Trophoblast cell (in vitro differentiated cells and primary cell): ENCODE measurements around the gene C5orf63.

Experiments
- DNase-seq, 2 donors: peaks; one replicate each; pipeline ENCODE4 v3.0.0-alpha.2; 2016
- H2AFZ ChIP-seq: 2 replicates; pipeline ENCODE4 v1.6.1; 2013; ENCODE audit warnings: low read length, moderate library complexity, mild to moderate bottlenecking; ENCODE audit not compliant: insufficient read depth, poor library complexity
- H2AK5ac ChIP-seq: 2 replicates; pipeline ENCODE4 v1.6.1; 2013; ENCODE audit warnings: mild to moderate bottlenecking, low read length
- H2BK120ac ChIP-seq: 2 replicates; pipeline ENCODE4 v1.6.1; 2013; ENCODE audit warnings: low read length, mild to moderate bottlenecking, moderate library complexity; ENCODE audit not compliant: insufficient read depth, poor library complexity
- H2BK12ac ChIP-seq: 2 replicates; pipeline ENCODE4 v1.6.1; 2013; ENCODE audit warnings: mild to moderate bottlenecking, low read length, moderate library complexity
- H2BK5ac ChIP-seq: 2 replicates; pipeline ENCODE4 v1.6.1; 2013; ENCODE audit warnings: low read length, low read depth, moderate library complexity, mild to moderate bottlenecking; ENCODE audit not compliant: poor library complexity
- H3K14ac ChIP-seq: 2 replicates; pipeline ENCODE4 v1.6.1; 2013; ENCODE audit warnings: mild to moderate bottlenecking, low read length
- H3K18ac ChIP-seq: 2 replicates; pipeline ENCODE4 v1.6.1; 2013; ENCODE audit warnings: mild to moderate bottlenecking, low read length
- H3K23ac ChIP-seq: 2 replicates; pipeline ENCODE4 v1.6.1; 2013; ENCODE audit warnings: low read length
- H3K27ac ChIP-seq: 2 replicates; pipeline ENCODE4 v1.5.1; 2013; ENCODE audit warnings: low read depth, mild to moderate bottlenecking, inconsistent platforms, low read length, moderate library complexity
- H3K27me3 ChIP-seq: 2 replicates; pipeline ENCODE4 v1.6.1; 2013; ENCODE audit warnings: inconsistent platforms, mild to moderate bottlenecking, low read length, moderate library complexity; ENCODE audit not compliant: insufficient read depth
- H3K36me3 ChIP-seq, 2 experiments: 1 replicate in 1 of 2; 2 replicates in 1 of 2; pipeline ENCODE4 v1.6.1; 2013; ENCODE audit warnings: low read length in 2 of 2, mild to moderate bottlenecking in 2 of 2, moderate library complexity in 1 of 2; ENCODE audit not compliant: insufficient read depth in 2 of 2, control insufficient read depth in 1 of 2
- H3K4ac ChIP-seq: 2 replicates; pipeline ENCODE4 v1.6.1; 2013; ENCODE audit warnings: low read depth, mild to moderate bottlenecking, low read length, moderate library complexity
- H3K4me1 ChIP-seq, 2 experiments: 1 replicate in 1 of 2; 2 replicates in 1 of 2; pipeline ENCODE4 v1.6.1; 2013; ENCODE audit warnings: low read length in 2 of 2, mild to moderate bottlenecking in 2 of 2, moderate library complexity in 1 of 2; ENCODE audit not compliant: insufficient read depth in 2 of 2, control insufficient read depth in 1 of 2
- H3K4me2 ChIP-seq: 2 replicates; pipeline ENCODE4 v1.6.1; 2013; ENCODE audit warnings: inconsistent platforms, mild to moderate bottlenecking, low read length, moderate library complexity
- H3K4me3 ChIP-seq: 2 replicates; pipeline ENCODE4 v1.5.1; 2013; ENCODE audit warnings: mild to moderate bottlenecking, low read depth, low read length, inconsistent platforms
- H3K79me1 ChIP-seq: one replicate; pipeline ENCODE4 v1.6.1; 2013; ENCODE audit warnings: low read length
- H3K79me2 ChIP-seq: 2 replicates; pipeline ENCODE4 v1.6.1; 2013; ENCODE audit warnings: low read length, mild to moderate bottlenecking; ENCODE audit not compliant: control insufficient read depth, insufficient read depth, poor library complexity
- H3K9ac ChIP-seq: 2 replicates; pipeline ENCODE4 v1.6.1; 2013; ENCODE audit warnings: mild to moderate bottlenecking, low read length
- H3K9me3 ChIP-seq: 2 replicates; pipeline ENCODE4 v1.6.1; 2013; ENCODE audit warnings: low read depth, mild to moderate bottlenecking, control low read depth, inconsistent platforms, low read length; ENCODE audit not compliant: insufficient read depth
- H4K12ac ChIP-seq: 2 replicates; pipeline ENCODE4 v1.6.1; 2013; ENCODE audit warnings: low read depth, mild to moderate bottlenecking, low read length, moderate library complexity
- H4K8ac ChIP-seq: 2 replicates; pipeline ENCODE4 v1.6.1; 2013; ENCODE audit warnings: low read depth, mild to moderate bottlenecking, low read length, moderate library complexity
- H4K91ac ChIP-seq: one replicate; pipeline ENCODE4 v1.6.1; 2013; ENCODE audit warnings: low read depth, mild to moderate bottlenecking, low read length, moderate library complexity
- WGBS: extraction: QIAGEN DNeasy Blood & Tissue Kit; methylation state at CpG from one replicate; pipeline ENCODE4 v1.1.7; 2013; ENCODE audit warnings: missing lambda C conversion rate; ENCODE audit not compliant: insufficient read length, insufficient coverage; ENCODE audit errors: extremely low coverage; 5-methylcytosine and 5-hydroxymethylcytosine counted together

Gene C5orf63

DNA sequence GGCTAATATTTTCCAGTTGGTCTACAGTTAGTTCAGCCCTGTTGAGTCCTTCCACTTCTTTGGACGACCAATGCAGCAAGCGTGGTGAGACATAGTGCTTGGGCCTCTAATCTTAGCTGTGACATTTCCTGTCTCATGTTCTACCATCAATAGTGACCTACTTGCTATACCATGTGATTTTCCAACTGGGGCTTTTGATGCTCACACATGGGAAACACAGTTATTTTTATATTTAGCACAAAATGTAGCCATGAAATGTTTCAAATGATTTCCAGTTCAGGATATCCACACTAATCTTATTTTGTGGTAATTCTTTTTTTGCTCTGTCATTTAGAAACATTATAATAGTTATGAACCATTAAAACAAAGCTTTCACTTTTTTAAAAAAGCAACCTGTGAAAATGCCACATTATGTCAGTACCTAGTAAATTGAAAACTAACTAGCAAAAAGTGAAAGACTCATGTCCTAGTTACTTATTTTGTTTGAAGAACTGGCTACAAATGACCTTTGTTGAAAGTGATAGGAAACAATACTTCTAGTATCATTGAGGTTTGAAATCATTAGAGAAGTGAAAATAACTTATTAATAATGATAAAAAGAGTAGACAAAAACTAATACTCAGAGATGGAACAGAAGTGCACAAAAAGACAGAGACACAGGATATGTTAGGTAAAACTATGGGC, 61.2 kb downstream of the C5orf63 start:
- Histone ChIP-seq H2BK120ac (no peak overlapping the region), H2AK5ac (no peak overlapping the region), H3K4ac (no peak overlapping the region), H4K8ac (no peak overlapping the region), H3K4me3 (no peak overlapping the region), H4K91ac (no peak overlapping the region), H4K12ac (no peak overlapping the region), H3K36me3 (no peaks in the 10 kb centered on the region), H3K79me2 (no peaks in the 10 kb centered on the region), H2BK12ac (no peak overlapping the region), H3K27me3 (no peaks in the 10 kb centered on the region), H3K9ac (no peak overlapping the region), H3K79me1 (no peaks in the 10 kb centered on the region), H3K27ac (no peak overlapping the region), H2BK5ac (no peak overlapping the region), H3K18ac (no peak overlapping the region), H3K4me2 (no peak overlapping the region), H3K14ac (no peak overlapping the region), H2AFZ (no peak overlapping the region), H3K23ac (no peak overlapping the region), H3K9me3 (no peaks in the 10 kb centered on the region), H3K4me1 (no peaks in the 10 kb centered on the region)
- WGBS = no CpG with 5 or more reads among the region's 2 CpGs
- no peak for DNase-seq

DNA sequence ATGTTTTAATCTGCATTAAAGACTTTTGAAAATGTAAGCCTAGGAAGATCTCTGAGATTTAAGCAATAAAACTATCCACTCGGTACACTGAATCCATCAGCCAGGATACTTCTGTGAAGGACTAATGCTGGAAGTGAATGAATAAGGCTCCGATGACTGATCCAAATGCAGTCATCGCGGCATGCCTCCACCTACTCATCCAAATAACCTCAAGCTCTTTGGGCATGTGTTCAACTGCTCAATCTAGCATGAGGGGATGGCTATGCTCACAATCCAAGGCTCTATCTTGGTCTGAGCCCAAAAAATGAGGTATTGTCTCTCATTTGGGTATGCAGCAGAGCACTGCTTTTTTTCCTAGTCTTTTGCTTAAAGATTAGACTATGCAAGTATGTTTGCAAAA, 62.1 kb downstream of the C5orf63 start:
- no peak overlapping the region for H3K4ac ChIP-seq
- DNase-seq = no peak
- no peak overlapping the region for H2BK12ac ChIP-seq
- no peak overlapping the region for H3K4me2 ChIP-seq
- no peak overlapping the region for H4K12ac ChIP-seq
- H3K27ac ChIP-seq = no peak overlapping the region
- no peak overlapping the region for H3K14ac ChIP-seq
- H3K27me3 ChIP-seq = no peaks in the 10 kb centered on the region
- H3K79me1 ChIP-seq = no peaks in the 10 kb centered on the region
- no peak overlapping the region for H2BK5ac ChIP-seq
- H3K18ac ChIP-seq = no peak overlapping the region
- H4K8ac ChIP-seq = no peak overlapping the region
- H3K79me2 ChIP-seq = no peaks in the 10 kb centered on the region
- no peak overlapping the region for H3K9ac ChIP-seq
- no peak overlapping the region for H4K91ac ChIP-seq
- no peak overlapping the region for H3K23ac ChIP-seq
- WGBS = no CpG with 5 or more reads among the region's 4 CpGs
- no peak overlapping the region for H2AK5ac ChIP-seq
- H3K36me3 ChIP-seq = no peaks in the 10 kb centered on the region
- H3K9me3 ChIP-seq = no peaks in the 10 kb centered on the region
- H2AFZ ChIP-seq = no peak overlapping the region
- no peaks in the 10 kb centered on the region for H3K4me1 ChIP-seq
- no peak overlapping the region for H2BK120ac ChIP-seq
- no peak overlapping the region for H3K4me3 ChIP-seq

DNA sequence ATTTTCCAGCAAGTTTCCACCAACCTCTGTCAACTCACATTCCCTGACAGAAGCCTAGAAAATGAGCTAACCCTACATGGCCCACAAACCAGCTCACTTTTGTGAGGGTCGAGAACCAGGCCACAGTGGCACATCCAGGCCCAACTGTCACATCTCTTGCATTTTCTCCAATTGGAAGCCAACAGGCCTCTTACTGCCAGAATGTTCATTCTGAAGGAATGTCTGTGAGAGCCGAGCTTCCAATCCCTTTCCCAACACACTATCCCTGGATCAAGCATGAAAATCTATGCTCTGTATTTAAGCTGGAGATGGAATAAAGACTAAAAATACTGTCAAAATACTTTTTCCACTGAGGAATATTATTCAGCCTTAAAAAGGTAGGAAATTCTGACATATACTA, 62.9 kb downstream of the C5orf63 start:
- Histone ChIP-seq H3K4me3 (no peak overlapping the region), H3K9me3 (no peaks in the 10 kb centered on the region), H2BK120ac (no peak overlapping the region), H3K18ac (no peak overlapping the region), H3K9ac (no peak overlapping the region), H3K14ac (no peak overlapping the region), H4K8ac (no peak overlapping the region), H3K4me1 (no peaks in the 10 kb centered on the region), H3K79me1 (no peaks in the 10 kb centered on the region), H3K27me3 (no peaks in the 10 kb centered on the region), H3K4me2 (no peak overlapping the region), H3K27ac (no peak overlapping the region), H4K12ac (no peak overlapping the region), H2AFZ (no peak overlapping the region), H3K36me3 (no peaks in the 10 kb centered on the region), H4K91ac (no peak overlapping the region), H2AK5ac (no peak overlapping the region), H2BK5ac (no peak overlapping the region), H2BK12ac (no peak overlapping the region), H3K79me2 (no peaks in the 10 kb centered on the region), H3K4ac (no peak overlapping the region), H3K23ac (no peak overlapping the region)
- DNase-seq = no peak
- WGBS = no CpG with 5 or more reads among the region's 2 CpGs

DNA sequence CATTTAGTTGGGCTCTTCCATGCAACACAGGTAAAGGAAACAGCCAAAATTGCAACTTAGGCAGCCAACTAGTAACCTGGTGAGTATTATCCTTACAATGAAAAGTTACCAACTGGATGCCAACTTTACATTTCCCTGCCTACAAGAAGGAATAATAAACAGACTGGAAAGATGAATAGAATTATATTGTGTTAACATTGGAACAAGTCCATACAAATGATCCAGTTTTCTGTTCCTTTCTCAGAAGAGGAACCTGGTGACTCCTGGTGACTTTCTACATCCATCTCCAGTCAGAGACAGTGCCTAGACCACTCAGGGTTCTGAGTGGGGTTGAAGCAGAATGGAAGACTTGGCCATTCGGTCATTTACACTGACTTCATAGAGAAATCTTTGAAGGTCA, 63.5 kb downstream of the C5orf63 start:
- DNase-seq = no peak
- H3K4ac ChIP-seq = no peak overlapping the region
- H3K79me1 ChIP-seq = no peaks in the 10 kb centered on the region
- no peak overlapping the region for H3K4me2 ChIP-seq
- H3K36me3 ChIP-seq = no peaks in the 10 kb centered on the region
- no peak overlapping the region for H3K4me3 ChIP-seq
- H4K12ac ChIP-seq = no peak overlapping the region
- H3K4me1 ChIP-seq = no peaks in the 10 kb centered on the region
- no peak overlapping the region for H3K14ac ChIP-seq
- no peak overlapping the region for H2BK120ac ChIP-seq
- H2BK12ac ChIP-seq = no peak overlapping the region
- no peaks in the 10 kb centered on the region for H3K9me3 ChIP-seq
- H4K8ac ChIP-seq = no peak overlapping the region
- H2AK5ac ChIP-seq = no peak overlapping the region
- H3K27me3 ChIP-seq = no peaks in the 10 kb centered on the region
- no peaks in the 10 kb centered on the region for H3K79me2 ChIP-seq
- no peak overlapping the region for H3K18ac ChIP-seq
- no peak overlapping the region for H2BK5ac ChIP-seq
- no peak overlapping the region for H3K23ac ChIP-seq
- no peak overlapping the region for H3K27ac ChIP-seq
- WGBS = no CpG with 5 or more reads among the region's 1 CpG
- no peak overlapping the region for H3K9ac ChIP-seq
- H4K91ac ChIP-seq = no peak overlapping the region
- no peak overlapping the region for H2AFZ ChIP-seq
